ENCODE data around the gene FLNA. TPM values are rescaled to one million over a fixed set of nuclear protein-coding genes. Genes with fewer than 3 reads are reported as not detected.
"Not testable (repeated sequence)": the region's sequence is repeated elsewhere in the genome, so short reads cannot be mapped to it uniquely, and the experiment has no call there.

FLNA gene
- total RNA-seq, 2 donors from 2014 or later: 1,711 to 2,337 TPM

DNA sequence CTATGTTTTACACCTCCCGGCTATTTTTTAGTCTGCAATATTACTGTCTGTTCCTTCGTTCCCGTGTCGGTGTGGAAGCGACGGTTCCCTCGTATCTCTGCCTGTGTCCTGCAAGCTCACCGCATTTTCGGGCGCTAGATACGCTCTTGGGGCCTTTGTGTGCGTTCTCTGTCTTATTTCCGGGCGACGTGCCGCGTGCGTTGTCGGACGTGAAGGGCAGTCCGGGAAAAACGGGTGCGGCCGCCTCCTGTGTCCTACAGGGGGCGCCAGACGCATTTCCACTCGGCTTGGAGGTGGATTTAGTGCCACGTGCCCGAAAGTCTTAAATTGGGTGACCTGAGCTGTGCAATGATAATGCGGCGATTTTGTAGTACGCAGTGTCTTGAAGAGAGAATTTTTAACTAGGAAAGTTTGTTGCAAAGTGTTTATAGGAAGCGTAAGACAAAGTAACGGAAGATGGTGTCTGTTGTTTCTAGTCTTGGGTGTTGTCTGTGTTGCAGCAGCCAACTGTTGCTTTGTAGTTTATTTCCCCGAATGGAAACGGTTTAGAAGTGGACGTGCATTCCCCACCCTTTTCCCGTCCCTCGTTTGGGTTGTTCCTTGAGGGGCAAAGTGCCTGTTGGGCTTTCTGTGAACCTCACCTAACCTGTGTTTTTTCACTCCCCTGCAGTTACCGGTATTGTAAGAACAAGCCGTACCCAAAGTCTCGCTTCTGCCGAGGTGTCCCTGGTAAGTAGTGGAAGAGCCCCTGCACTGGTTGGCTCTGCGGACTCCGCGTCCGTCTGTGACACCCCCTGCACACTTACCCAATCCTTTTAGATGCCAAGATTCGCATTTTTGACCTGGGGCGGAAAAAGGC, 24.5 kb upstream of the FLNA start:
- TF ChIP-seq POLR2A (IDR thresholded peaks at IDR 0.05): no peak
- TF ChIP-seq, protein P1, sequence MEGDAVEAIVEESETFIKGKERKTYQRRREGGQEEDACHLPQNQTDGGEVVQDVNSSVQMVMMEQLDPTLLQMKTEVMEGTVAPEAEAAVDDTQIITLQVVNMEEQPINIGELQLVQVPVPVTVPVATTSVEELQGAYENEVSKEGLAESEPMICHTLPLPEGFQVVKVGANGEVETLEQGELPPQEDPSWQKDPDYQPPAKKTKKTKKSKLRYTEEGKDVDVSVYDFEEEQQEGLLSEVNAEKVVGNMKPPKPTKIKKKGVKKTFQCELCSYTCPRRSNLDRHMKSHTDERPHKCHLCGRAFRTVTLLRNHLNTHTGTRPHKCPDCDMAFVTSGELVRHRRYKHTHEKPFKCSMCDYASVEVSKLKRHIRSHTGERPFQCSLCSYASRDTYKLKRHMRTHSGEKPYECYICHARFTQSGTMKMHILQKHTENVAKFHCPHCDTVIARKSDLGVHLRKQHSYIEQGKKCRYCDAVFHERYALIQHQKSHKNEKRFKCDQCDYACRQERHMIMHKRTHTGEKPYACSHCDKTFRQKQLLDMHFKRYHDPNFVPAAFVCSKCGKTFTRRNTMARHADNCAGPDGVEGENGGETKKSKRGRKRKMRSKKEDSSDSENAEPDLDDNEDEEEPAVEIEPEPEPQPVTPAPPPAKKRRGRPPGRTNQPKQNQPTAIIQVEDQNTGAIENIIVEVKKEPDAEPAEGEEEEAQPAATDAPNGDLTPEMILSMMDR (IDR thresholded peaks at IDR 0.05): peak; percentile 69 to 91 (median 87)
- peak; percentile 59 for TF ChIP-seq POLR2AphosphoS5 (IDR thresholded peaks at IDR 0.05)
- intact Hi-C loops (cut with DNase I): loop anchor here (5.0 kb wide), 1 partner anchor 133 kb away; no protein-coding TSS in a partner anchor
- Histone ChIP-seq H3K9me3 (no peaks in the 10 kb centered on the region), H3K36me3 (no peaks in the 10 kb centered on the region), H3K4me1 (replicated peaks) (no peaks in the 10 kb centered on the region), H3K4me3 (peak overlapping the region; percentile 56 to 62), H3K27me3 (replicated peaks; ENCODE audit: insufficient read depth) (no peaks in the 10 kb centered on the region), H3K27ac (peak overlapping the region; percentile 95 to 96)
- WGBS: under 1% methylated on average over 49 of the region's 49 CpGs
- peak; percentile 82 for DNase-seq (ENCODE audit: low spot score)

DNA sequence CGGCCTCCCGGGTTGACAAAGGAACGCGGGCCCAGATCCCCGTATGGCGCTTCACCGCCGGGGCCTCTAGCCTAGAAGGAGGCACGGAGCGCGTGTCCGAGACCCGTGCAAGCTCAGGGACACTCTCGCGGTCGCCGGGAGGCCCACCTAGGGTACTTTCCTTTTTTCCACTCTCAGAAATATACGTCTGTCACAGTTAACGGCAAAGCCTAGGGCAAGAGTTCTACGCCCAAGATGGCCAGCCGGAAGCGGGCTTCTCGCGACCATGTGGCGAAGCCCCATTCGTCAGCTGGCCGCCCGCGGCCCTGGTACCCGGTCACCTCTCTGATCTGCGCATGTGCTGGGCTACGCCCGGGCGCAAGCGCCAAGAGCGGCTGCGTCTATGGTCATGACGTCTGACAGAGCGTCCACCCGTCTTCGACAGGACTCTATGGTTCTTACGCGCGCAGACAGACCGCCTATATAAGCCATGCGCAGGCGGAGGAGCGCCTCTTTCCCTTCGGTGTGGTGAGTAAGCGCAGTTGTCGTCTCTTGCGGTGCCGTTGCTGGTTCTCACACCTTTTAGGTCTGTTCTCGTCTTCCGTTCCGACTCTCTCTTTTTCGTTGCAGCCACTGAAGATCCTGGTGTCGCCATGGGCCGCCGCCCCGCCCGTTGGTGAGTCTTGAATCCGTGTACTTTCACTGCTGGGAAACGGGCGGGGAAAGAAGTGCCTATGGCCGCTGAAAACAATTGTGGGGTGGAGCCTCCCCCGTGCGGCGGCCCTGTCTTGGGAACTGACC, 23.6 kb upstream of the FLNA start, which contains the start of gene RPL10:
Gene RPL10, plus strand, starts transcription at position 490 of the 780 bp plus-strand sequence. Its CDS starts 143 bp downstream, at position 633.
- Histone ChIP-seq H3K36me3 (no peaks in the 10 kb centered on the region), H3K9me3 (no peaks in the 10 kb centered on the region), H3K4me3 (peak within 1 kb of the TSS; percentile 56 to 62), H3K27ac (peak within 1 kb of the TSS; percentile 95 to 96), H3K4me1 (replicated peaks) (no peaks in the 10 kb centered on the region), H3K27me3 (replicated peaks; ENCODE audit: insufficient read depth) (no peaks in the 10 kb centered on the region)
- TF ChIP-seq POLR2AphosphoS5 (IDR thresholded peaks at IDR 0.05): peak; percentile 94
- TF ChIP-seq, protein P1 (IDR thresholded peaks at IDR 0.05): peak in 1 of 4 experiments; percentile 25
- peak; percentile 81 for TF ChIP-seq POLR2A (IDR thresholded peaks at IDR 0.05)
- under 1% methylated on average over 44 of the region's 69 CpGs for WGBS
- intact Hi-C loops (cut with DNase I): loop anchor here (5.0 kb wide), 1 partner anchor 134 kb away; no protein-coding TSS in a partner anchor
- peak; percentile 92 for DNase-seq (ENCODE audit: low spot score)

DNA sequence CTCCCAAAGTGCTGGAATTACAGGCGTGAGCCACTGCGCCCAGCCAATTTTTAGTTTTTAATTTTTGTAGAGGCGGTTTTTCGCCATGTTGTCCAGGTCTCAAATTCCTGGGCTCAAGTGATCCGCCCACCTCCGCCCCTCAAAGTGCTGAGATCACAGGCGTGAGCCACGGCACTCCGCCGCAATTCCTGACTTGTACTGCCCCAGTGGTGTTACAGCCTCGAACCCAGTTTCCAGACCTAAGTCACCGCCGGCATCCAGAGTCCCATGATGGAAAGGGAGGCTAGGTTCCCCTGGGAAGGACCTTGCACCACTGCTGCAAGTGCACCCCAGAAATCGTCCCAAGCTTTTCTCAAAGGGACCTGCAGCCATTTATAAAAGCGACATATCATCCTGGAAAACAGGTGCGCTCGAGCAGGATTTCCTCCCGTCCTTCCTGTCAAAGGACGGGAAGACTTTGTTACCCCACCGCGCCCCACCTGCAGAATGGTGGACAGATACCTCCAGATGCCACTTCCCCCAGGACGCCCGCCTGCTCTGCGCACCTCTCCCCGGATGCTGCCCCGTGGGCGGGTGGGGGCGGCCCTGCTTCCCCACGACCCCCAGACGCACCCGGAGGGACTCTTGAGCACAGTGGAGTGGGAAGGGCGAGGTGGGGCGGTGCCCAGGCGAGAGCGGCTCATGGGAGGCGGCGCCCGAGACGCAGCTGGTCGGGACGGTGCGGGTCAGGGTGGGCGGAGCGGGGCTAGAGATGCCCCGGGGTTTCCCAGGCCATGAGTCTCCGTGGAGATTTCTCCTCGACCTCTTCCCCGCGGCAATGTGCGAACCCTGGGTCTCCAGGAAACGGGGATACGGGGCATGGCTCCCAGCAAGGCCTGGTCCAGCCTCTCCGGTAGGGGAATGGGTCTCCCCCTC, 22.8 kb upstream of the FLNA start:
- Histone ChIP-seq H3K4me1 (replicated peaks) (no peaks in the 10 kb centered on the region), H3K27ac (peak overlapping the region; percentile 95 to 96), H3K36me3 (no peaks in the 10 kb centered on the region), H3K27me3 (replicated peaks; ENCODE audit: insufficient read depth) (no peaks in the 10 kb centered on the region), H3K9me3 (no peaks in the 10 kb centered on the region), H3K4me3 (peak overlapping the region; percentile 56 to 62)
- intact Hi-C loops (cut with DNase I): loop anchor here (5.0 kb wide), 1 partner anchor 135 kb away; no protein-coding TSS in a partner anchor
- WGBS: 2% methylated on average over 31 of the region's 53 CpGs
- no peak for TF ChIP-seq POLR2A (IDR thresholded peaks at IDR 0.05)
- TF ChIP-seq, protein P1 (IDR thresholded peaks at IDR 0.05): no peak
- TF ChIP-seq POLR2AphosphoS5 (IDR thresholded peaks at IDR 0.05): no peak
- no peak for DNase-seq (ENCODE audit: low spot score)

DNA sequence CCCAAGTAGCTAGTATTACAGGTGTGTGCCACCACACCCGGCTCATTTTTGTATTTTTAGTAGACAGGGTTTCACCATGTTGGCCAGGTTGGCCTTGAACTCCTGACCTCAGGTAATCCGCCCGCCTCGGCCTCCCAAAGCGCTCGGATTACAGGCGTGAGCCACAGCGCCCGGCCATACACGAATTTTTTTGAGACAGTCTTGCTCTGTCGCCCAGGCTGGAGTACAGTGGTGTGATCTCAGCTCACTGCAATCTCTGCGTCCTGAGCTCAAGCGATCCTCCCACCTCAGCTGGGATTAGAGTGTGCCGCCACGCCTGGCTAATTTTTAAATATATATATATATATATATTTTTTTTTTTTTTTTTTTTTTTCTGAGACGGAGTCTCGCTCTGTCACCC, 21.9 kb upstream of the FLNA start:
- 89% methylated on average over 13 of the region's 17 CpGs for WGBS
- not testable (repeated sequence) for DNase-seq (ENCODE audit: low spot score); H3K36me3 ChIP-seq; H3K4me1 ChIP-seq (replicated peaks); H3K27ac ChIP-seq; H3K27me3 ChIP-seq (replicated peaks; ENCODE audit: insufficient read depth); H3K9me3 ChIP-seq; H3K4me3 ChIP-seq
- intact Hi-C loops (cut with DNase I): loop anchor here (5.0 kb wide), 1 partner anchor 136 kb away; no protein-coding TSS in a partner anchor

DNA sequence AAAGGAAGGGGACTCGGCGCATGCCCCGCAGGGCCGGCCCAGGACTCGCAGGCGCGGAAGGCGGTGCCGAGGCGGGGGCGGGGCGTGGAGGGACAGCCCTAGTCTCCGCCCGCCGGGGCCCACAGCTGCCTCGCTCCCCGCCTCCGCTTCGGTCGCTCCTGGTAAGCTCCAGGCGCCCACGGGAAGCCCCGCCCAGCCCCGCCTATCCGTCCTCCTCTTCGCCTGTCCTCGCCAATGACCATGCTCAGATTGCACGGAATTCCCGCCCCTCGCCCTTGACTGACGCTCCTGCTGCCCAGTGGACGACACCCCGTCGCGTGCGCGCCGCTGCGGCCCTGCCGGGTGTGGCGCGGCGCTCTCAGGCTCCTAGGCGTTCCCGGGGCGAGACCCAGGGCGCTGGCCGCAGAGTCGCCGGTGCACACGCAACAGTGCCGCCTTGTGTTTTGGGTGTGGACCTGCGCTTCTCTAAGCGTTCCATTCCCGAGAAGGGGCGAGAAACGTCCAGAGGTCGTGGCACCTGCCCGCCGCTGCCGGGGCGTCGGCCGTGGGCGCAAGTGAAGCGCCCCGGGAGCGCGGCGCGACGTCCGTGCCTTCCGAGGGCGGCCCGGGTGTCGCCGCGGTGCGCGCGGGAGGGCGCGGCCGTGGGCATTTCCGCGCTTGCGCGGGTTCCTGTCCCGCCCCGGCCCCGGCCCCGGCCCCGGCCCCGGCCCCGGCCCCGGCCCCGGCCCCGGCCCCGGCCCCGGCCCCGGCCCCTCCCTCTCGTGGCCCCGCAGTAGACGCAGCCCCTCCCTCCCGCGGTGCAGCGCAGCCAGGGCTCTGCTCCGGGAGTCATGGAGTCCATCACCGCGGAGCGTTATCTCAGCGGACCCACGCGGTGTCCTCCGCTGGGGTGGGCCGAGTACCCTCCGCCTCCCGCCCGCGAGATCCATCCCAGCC, 15.6 kb upstream of the FLNA start:
- DNase-seq (ENCODE audit: low spot score); H3K27ac ChIP-seq; H3K4me1 ChIP-seq (replicated peaks); H3K9me3 ChIP-seq; H3K27me3 ChIP-seq (replicated peaks; ENCODE audit: insufficient read depth); intact Hi-C loops (cut with DNase I); H3K36me3 ChIP-seq: not testable (repeated sequence)
- H3K4me3 ChIP-seq: peak overlapping the region in 1 of 2 donors; percentile 21
- WGBS: no CpG with 5 or more reads among the region's 121 CpGs

DNA sequence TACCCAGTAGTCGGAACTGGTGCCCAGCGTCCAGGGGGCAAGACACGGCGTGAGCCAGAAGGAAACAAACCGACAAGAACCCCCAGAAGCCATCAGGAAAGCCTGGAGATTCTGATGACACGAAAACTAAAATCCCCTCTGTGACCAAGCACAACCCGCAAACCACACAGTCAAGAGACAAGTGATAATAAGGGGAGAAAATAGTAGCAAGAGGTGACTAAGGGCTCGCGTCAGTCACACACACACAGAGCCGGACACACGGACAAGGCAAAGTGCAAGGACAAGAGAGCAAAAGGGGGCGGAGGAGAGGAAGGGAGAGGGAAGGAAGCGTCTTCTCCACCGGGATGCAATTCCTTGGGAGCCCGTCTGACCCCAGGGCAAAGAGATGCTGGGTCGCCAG, 14.2 kb upstream of the FLNA start:
- H3K9me3 ChIP-seq; H3K27me3 ChIP-seq (replicated peaks; ENCODE audit: insufficient read depth); H3K36me3 ChIP-seq; DNase-seq (ENCODE audit: low spot score); intact Hi-C loops (cut with DNase I); H3K27ac ChIP-seq; H3K4me3 ChIP-seq; H3K4me1 ChIP-seq (replicated peaks): not testable (repeated sequence)
- WGBS: no CpG with 5 or more reads among the region's 16 CpGs

DNA sequence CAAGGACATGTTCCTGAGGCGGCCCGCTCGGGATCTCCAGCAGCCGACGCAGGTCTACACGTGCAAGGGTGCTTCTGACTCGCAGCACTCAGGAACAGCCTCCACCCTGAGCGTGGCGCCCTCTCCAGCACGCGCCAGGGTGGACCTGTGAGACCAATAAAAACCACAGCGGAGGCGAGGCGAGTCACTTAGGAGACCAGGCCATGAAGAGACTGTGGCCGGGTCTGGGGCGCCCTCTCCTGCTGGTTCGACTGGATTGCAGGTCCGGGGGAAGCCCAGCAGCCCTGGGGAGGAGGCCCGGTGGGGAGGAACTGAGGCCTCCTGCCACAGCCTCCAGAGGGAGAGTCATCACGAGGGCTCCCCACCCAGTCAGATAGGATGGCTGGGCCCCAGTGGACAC, 13.7 kb upstream of the FLNA start:
- not testable (repeated sequence) for H3K27ac ChIP-seq

More for the DNA sequence above, 13.7 kb upstream of the FLNA start:
- H3K9me3 ChIP-seq; H3K4me3 ChIP-seq; H3K27me3 ChIP-seq (replicated peaks; ENCODE audit: insufficient read depth); intact Hi-C loops (cut with DNase I); H3K4me1 ChIP-seq (replicated peaks); H3K36me3 ChIP-seq; DNase-seq (ENCODE audit: low spot score): not testable (repeated sequence)
- no CpG with 5 or more reads among the region's 20 CpGs for WGBS
